Measurements from ENCODE around the gene AGBL4. TPM values are rescaled to one million over a fixed set of nuclear protein-coding genes. Genes with fewer than 3 reads are reported as not detected.
A peak's percentile ranks its signal among the peaks of the same experiment; 100 is the strongest.

Gene AGBL4
- total and polyA plus RNA-seq, 11 donors, result 0.40 to 1.4 (median 0.54) TPM; not detected in 3

GRCh38 chr1:48532976-48533375 is 1490.8 kb downstream of the AGBL4 start:
- H3K27ac ChIP-seq, result no peak overlapping the region
- peaks cover 0 to 46% (median 2%) of the 10 kb centered on the region in 9 donors for H3K27me3 ChIP-seq
- intact Hi-C loops (cut with DNase I), result no loop called here
- H3K36me3 ChIP-seq, result no peaks in the 10 kb centered on the region
- DNase-seq (no peak), ATAC-seq (no peak)
- TF ChIP-seq CTCF (IDR thresholded peaks at IDR 0.05) (no peak), POLR2A (IDR thresholded peaks at IDR 0.05) (no peak)
- 20 to 35% (median 29%) methylated on average over 1 of the region's 1 CpG for WGBS, 4 donors
- H3K4me3 ChIP-seq, result no peak overlapping the region
- no peaks in the 10 kb centered on the region for H3K4me1 ChIP-seq
- no peaks in the 10 kb centered on the region for H3K9me3 ChIP-seq

- ATAC-seq, result no peak
- H3K4me1 ChIP-seq, result peaks cover 0 to 7% (median 0%) of the 10 kb centered on the region in 12 donors
- H3K27ac ChIP-seq, result no peak overlapping the region
- H3K36me3 ChIP-seq, result no peaks in the 10 kb centered on the region
- no peak for DNase-seq
- 0 to 16% (median 4%) methylated on average over 2 of the region's 2 CpGs for WGBS, 4 donors
- intact Hi-C loops (cut with DNase I), result no loop called here
- peak; percentile 10 to 49 (median 28) for TF ChIP-seq CTCF (IDR thresholded peaks at IDR 0.05)
- no peak for TF ChIP-seq POLR2A (IDR thresholded peaks at IDR 0.05)
- no peak overlapping the region for H3K4me3 ChIP-seq
- no peaks in the 10 kb centered on the region for H3K9me3 ChIP-seq
- peaks cover 0 to 46% (median 2%) of the 10 kb centered on the region in 9 donors for H3K27me3 ChIP-seq
Observed at GRCh38 chr1:48530727-48531351, 1492.9 kb downstream of the AGBL4 start.

GRCh38 chr1:48527051-48527450 is 1496.7 kb downstream of the AGBL4 start:
- no peak overlapping the region for H3K4me3 ChIP-seq
- intact Hi-C loops (cut with DNase I), result no loop called here

More at GRCh38 chr1:48527051-48527450, 1496.7 kb downstream of the AGBL4 start:
- WGBS, 4 donors, result 76 to 86% (median 84%) methylated on average over 5 of the region's 5 CpGs
- TF ChIP-seq CTCF (IDR thresholded peaks at IDR 0.05) (no peak), POLR2A (IDR thresholded peaks at IDR 0.05) (no peak)
- DNase-seq (no peak), ATAC-seq (no peak)
- Histone ChIP-seq H3K36me3 (no peaks in the 10 kb centered on the region), H3K27ac (no peak overlapping the region), H3K4me1 (peaks cover 0 to 11% (median 0%) of the 10 kb centered on the region in 12 donors), H3K27me3 (peaks cover 0 to 32% (median 0%) of the 10 kb centered on the region in 9 donors), H3K9me3 (no peaks in the 10 kb centered on the region)

All from heart left ventricle (tissue), 16 donors.